Measurements from ENCODE around the gene TMEM125.

The TMEM125 gene

GRCh38 chr1:43269627-43270375, at the start of gene TMEM125:
TMEM125 (plus strand) TSS chr1:43269983; CDS start chr1:43272723, 2,740 bp downstream.
- DNase-seq = no peak

- DNase-seq = no peak
Observed at GRCh38 chr1:43220905-43221778, 48.6 kb upstream of the TMEM125 start.

GRCh38 chr1:43221797-43222196, 48.0 kb upstream of the TMEM125 start:
- DNase-seq = no peak

DNA sequence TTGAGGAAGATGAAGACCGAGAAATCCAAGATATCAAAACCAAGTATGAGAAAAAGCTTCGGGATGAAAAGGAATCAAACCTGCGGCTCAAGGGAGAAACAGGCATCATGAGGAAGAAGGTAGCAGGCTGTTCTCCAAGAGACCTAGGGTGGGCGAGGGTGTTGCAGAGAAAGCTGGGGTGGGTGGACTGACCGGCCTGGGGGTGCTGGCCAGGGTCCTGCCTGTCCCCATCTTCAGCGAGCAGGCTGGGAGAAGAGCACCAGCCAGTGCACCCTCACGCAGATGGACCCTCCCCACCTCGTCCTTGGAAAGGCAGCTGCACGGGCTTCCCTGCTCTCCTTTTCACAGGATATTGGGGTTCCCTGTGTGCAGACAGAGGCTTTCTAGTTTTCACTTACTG, 46.9 kb upstream of the TMEM125 start:
- no peak for DNase-seq

DNA sequence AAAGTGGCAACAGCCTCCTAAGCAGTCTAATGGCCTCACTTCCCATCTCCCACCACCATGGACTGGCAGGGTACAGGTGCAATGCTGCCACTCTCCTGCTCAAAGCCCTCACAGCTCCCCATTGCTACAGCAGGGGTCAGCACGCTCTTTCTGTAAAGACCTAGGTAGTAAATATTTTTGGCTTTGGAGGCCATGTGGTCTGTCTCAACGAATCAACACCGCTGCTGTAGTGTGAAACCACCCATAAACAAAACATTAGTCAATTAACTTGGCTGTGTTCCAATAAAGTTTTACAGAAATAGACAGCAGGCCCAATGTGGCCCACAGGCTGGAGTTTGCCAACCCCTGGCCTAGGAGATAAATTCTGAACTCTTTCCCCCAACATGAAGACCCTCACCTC, 44.6 kb upstream of the TMEM125 start:
- DNase-seq = no peak

DNA sequence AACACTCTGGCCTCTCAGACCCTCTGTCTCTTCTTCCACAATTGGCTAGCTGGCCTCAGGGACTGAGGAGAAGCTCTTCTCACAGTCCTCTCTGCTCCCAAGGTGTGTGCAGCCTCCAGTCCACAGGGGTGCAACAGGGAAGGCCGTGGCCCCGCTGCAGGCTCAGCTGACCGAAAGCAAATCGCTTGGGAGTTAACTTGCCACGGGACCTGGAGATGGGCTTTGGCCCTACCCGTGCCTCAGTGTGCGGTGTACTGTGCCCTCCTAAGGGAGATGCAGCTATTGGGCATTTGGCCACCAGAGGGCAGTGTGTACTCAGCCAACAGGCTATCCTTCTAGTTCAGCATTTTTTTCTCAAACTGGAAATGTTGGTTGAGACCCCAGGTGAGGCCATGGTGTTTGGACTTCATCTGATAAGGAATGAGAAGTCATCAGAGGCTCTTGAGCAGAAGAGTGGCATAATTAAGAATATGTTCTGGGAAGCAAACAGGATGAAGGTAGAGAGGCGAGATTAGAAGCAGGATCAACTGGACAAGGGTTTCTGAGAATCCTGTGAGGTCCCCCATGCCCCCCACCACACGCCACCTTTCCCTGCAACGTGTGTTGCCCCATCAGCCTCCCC, 42.5 kb upstream of the TMEM125 start:
- no peak for DNase-seq

DNA sequence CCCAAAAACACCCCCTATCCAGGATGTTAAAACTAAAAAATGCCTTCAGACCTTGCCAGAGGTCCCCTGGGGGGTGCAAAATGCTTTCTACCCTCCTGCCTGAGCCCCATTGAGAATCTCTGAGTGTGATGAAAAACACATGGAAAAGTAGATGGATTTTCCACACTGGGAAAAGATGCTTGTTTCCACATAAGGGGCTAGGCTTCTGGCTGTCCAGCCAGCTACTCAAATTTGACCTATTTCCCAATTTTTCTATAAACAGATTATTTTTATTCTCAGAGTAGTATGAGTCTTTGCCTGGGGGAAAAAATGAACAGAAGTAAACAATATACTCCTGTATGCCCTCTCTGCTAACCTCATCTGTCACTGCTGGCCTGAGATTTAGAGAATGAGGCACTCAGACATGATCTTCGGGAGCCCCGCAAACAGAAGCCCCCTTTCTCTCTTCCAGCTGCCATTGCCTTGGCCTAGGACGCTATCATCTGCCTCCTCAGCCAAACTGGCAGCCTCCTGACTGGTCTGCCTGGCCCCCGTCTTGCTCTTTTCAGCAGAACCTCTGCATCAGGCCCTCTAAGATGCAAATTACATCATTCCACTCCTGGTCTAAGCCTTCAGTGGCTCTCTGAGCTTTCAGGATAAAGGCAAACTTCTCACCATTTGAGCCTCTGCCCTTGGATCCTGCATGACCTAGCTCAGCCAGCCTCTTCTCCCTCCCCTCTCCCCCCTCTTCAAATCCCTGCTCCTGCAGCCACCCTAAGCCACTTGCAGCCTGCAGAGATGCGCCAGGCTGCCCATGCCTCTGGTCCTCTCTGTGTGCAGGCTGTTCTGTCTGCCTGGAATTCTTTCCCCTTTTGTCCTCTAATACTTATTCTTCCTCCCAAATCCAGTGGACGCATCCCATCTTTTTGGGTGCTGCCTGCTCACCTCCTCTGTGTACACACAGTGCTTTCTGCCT, 39.7 kb upstream of the TMEM125 start:
- DNase-seq = no peak

DNA sequence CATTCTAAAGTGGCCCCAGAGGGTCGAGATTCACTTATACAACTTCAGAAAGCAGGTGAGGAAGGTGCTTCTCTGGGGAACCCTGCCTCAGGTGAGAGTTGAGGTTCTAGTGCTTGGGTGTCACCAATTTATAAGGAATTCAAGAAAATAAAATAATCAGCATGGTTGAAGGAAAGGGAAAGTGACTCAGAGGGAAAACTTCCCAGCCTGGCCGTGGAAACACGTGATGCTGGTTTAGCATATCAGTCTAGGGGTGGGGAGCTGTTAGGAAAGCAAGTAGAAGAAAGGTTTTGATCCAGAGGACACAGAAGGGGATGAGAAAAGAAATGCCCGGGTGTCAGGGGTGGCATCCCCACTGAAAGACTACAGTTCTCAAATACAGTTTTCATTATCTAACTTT, 37.7 kb upstream of the TMEM125 start:
- DNase-seq = no peak

GRCh38 chr1:43232482-43232881, 37.3 kb upstream of the TMEM125 start:
- no peak for DNase-seq

- DNase-seq = no peak
Observed at GRCh38 chr1:43233631-43234030, 36.2 kb upstream of the TMEM125 start.

GRCh38 chr1:43234267-43234666, 35.5 kb upstream of the TMEM125 start:
- no peak for DNase-seq

- no peak for DNase-seq
Observed at GRCh38 chr1:43235040-43235439, 34.7 kb upstream of the TMEM125 start.

- no peak for DNase-seq
Observed at GRCh38 chr1:43235451-43236121, 34.2 kb upstream of the TMEM125 start.

- no peak for DNase-seq
Observed at GRCh38 chr1:43237121-43237520, 32.7 kb upstream of the TMEM125 start.

GRCh38 chr1:43238085-43238484, 31.7 kb upstream of the TMEM125 start:
- DNase-seq = no peak

DNA sequence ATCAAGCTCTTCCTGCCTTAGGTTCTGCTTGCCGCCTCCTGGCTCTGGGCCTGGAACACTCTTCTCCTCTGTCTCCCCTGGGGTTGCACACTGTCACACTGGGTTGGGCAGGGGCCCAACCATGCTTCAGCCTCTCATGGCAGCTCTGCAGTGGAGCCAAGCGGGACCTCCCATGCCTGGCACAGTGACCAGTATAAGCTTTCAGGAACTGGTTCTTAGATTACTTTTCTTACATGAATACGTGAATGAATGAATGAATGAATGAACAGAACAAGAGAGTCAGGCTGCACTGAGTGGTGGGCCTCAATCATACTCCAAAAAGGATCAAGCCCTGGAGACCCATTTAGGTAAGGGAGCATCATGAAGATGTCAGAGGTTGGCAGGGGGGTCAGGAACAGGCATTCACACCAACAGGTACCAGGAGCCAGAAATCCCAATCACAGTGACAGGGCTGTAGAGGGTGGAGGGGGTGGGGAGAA, 30.8 kb upstream of the TMEM125 start:
- no peak for DNase-seq

DNA sequence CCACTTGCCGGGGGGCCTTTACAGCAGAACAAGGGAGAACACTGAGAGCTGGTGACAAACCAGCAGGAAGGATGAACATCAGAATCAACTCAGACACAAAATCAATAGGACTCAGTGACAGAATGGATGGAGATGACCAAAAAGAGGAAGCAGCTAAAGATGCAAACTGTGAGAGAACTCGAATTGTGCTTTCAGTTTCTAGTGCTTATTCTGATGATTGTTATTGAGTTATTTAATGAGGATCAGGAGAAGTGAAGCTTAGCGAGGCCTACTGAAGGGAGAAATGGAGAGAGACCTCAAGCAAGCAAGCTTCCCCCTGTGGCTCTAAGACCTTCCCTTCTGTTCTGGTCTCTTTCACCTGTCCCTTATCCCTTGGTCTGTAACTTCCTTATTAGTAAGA, 30.3 kb upstream of the TMEM125 start:
- no peak for DNase-seq

GRCh38 chr1:43241413-43241836, 28.4 kb upstream of the TMEM125 start:
- DNase-seq = no peak

- DNase-seq = no peak
Observed at GRCh38 chr1:43243299-43243698, 26.5 kb upstream of the TMEM125 start.

DNA sequence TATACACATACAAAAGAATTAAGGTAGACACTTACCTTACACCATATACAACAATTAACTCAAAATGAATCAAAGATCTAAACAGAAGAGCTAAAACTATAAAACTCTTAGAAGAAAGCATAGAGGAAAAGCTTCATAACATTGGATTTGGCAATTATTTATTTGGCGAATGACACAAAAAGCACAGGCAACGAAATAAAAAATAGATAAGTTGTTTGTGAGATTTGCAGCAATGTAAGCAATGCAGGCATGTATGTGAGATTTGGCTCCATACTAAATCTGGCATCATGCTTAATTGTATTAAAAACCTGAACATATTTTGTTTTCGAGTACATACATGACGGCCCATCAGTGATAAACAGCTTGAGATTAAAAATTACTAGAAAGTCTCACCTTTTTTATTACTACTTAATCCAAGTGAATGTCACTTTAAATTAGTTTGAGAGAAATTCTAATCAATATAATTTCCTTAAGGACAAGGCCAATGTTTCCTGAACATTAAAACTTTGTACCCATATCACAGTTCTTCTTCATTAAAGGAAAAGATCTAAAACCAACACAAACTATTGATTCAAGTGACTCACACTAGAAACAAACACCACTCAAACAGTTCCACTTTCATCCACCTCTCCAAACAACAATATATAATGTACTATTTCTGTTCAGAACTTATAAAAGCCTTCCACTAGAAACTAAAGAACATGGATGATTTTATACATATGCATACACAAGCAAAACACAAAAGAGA, 23.1 kb upstream of the TMEM125 start:
- DNase-seq = no peak
